Fibroblast of villous mesenchyme (primary cell): Measurements from ENCODE around the gene IQGAP2. TPM values are rescaled to one million over a fixed set of nuclear protein-coding genes. Genes with fewer than 3 reads are reported as not detected.

Source experiments
- DNase-seq: peaks from one replicate; pipeline ENCODE4 v3.0.0-alpha.2; 2010; ENCODE audit warnings: low read depth
- H3K4me3 ChIP-seq: 2 replicates; pipeline ENCODE4 v1.5.1; 2011; ENCODE audit warnings: low read depth, mild to moderate bottlenecking, low read length
- CTCF ChIP-seq: IDR thresholded peaks from 2 replicates; pipeline ENCODE4 v1.5.1; 2012; ENCODE audit warnings: low read depth, mild to moderate bottlenecking, low read length; ENCODE audit not compliant: insufficient read depth
- total RNA-seq: library from RNA; depleted of rRNA; stranded (reverse); fragments of >200 nt; gene quantifications from 2 replicates; pipeline ENCODE4 v1.2.3, GENCODE V29; 2012

The IQGAP2 gene
- total RNA-seq, 1 donor: 2.6 TPM

GRCh38 chr5:76495870-76496269, 92.8 kb downstream of the IQGAP2 start:
- DNase-seq: no peak
- no peak for TF ChIP-seq CTCF
- H3K4me3 ChIP-seq: no peak overlapping the region

- no peak for DNase-seq
- no peak overlapping the region for H3K4me3 ChIP-seq
- TF ChIP-seq CTCF: no peak
Observed at GRCh38 chr5:76497065-76497460, 94.0 kb downstream of the IQGAP2 start.

- H3K4me3 ChIP-seq: no peak overlapping the region
- no peak for TF ChIP-seq CTCF
- no peak for DNase-seq
Observed at GRCh38 chr5:76497986-76498717, 95.1 kb downstream of the IQGAP2 start.

GRCh38 chr5:76499507-76500161, 96.5 kb downstream of the IQGAP2 start:
- no peak for TF ChIP-seq CTCF
- no peak for DNase-seq
- no peak overlapping the region for H3K4me3 ChIP-seq

GRCh38 chr5:76500633-76501393, 97.7 kb downstream of the IQGAP2 start:
- DNase-seq: peak; percentile 41
- no peak overlapping the region for H3K4me3 ChIP-seq

GRCh38 chr5:76503929-76504328, 100.8 kb downstream of the IQGAP2 start:
- no peak for TF ChIP-seq CTCF

More at GRCh38 chr5:76500633-76501393, 97.7 kb downstream of the IQGAP2 start:
- no peak for TF ChIP-seq CTCF

More at GRCh38 chr5:76503929-76504328, 100.8 kb downstream of the IQGAP2 start:
- DNase-seq: no peak
- no peak overlapping the region for H3K4me3 ChIP-seq
